Panc1 (cell line): ENCODE results near the gene ISY1.

ENCODE experiments used
- CTCF ChIP-seq: fragments of 450-650 bp; IDR thresholded peaks from 2 replicates; pipeline ENCODE4 v1.5.1; 2017; ENCODE audit warnings: mild to moderate bottlenecking
- POLR2AphosphoS5 ChIP-seq: IDR thresholded peaks from 2 replicates; pipeline ENCODE4 v1.6.1; 2012; ENCODE audit warnings: mild to moderate bottlenecking, low read depth, low read length, moderate library complexity
- REST ChIP-seq, 2 experiments: IDR thresholded peaks; 2 replicates each; pipeline ENCODE4 v1.6.1; 2011 to 2012; ENCODE audit warnings: low read depth in 2 of 2, control low read depth in 1 of 2, low read length in 1 of 2, mild to moderate bottlenecking in 1 of 2, moderate library complexity in 1 of 2; ENCODE audit not compliant: insufficient read depth in 1 of 2
- SIN3A ChIP-seq: IDR thresholded peaks from 2 replicates; pipeline ENCODE4 v1.6.1; 2012; ENCODE audit warnings: low read depth, mild to moderate bottlenecking, low read length, moderate library complexity, borderline replicate concordance; ENCODE audit not compliant: insufficient read depth
- TCF7L2 ChIP-seq: IDR thresholded peaks from 2 replicates; pipeline ENCODE4 v1.6.1; 2011; ENCODE audit warnings: mild to moderate bottlenecking, low read depth, low read length, inconsistent platforms

- no peak for TF ChIP-seq CTCF
- no peak for TF ChIP-seq REST (IDR thresholded peaks at IDR 0.05; ENCODE audit: insufficient read depth in 1 of 2, low read depth in 2 of 2, low read length in 1 of 2)
- no peak for TF ChIP-seq POLR2AphosphoS5
- no peak for TF ChIP-seq TCF7L2
- TF ChIP-seq SIN3A = no peak
These were observed 28.6 kb downstream of the ISY1 start for GRCh38 chr3:129132097-129132866.
